Epithelial cell of prostate (primary cell): ENCODE data around the gene AGFG1.

Experiments
- DNase-seq: peaks from one replicate; pipeline ENCODE4 v3.0.0-alpha.2; 2011; ENCODE audit warnings: low read depth, low spot score
- H3K27ac ChIP-seq: fragments of 450-650 bp; 2 replicates; pipeline ENCODE4 v1.5.1; 2017; ENCODE audit warnings: mild to moderate bottlenecking

The AGFG1 gene

DNA sequence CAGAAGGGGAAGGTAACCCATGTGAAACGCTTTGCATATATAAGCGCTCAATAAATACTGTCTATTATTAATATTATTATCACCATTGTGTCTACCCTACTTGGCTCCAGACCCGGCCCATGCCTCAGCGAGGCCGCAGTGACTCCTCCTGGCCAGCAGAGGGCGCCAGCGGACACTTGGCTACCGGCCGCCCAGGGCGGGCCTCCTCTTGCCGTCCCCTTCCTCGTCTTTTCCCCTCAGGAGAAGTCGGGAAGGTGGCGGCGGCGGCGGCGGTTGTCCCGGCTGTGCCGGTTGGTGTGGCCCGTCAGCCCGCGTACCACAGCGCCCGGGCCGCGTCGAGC, at the start of gene AGFG1:
AGFG1 (plus strand) TSS at position 233 of the 341 bp plus-strand sequence. CDS start 266 bp downstream, outside the sequence.
- DNase-seq, result no peak
- H3K27ac ChIP-seq, result peak within 1 kb of the TSS; percentile 72

- H3K27ac ChIP-seq, result no peak overlapping the region
- DNase-seq, result no peak
Measured at GRCh38 chr2:227423656-227424499, 48.1 kb upstream of the AGFG1 start.

GRCh38 chr2:227428731-227429285, 43.1 kb upstream of the AGFG1 start:
- no peak for DNase-seq
- no peak overlapping the region for H3K27ac ChIP-seq

DNA sequence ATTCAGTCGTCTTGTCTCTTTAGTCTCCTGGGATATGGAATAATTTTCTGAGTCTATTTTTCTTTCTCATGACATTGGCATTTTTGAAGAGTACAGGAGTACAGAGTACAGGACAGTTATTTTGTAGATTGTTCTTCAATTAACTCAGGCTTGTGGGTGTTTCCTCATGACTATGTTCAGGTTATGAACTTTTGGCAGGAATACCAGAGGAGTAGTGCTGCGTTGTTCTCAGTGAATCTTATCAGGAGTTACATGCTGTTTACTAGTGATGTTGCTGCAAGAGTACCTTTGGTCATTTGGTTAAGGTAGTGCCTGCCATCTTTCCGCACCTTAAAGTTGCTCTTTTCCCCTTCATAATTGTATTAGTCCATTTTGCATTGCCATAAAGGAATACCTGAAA, 41.3 kb upstream of the AGFG1 start:
- H3K27ac ChIP-seq, result no peak overlapping the region
- no peak for DNase-seq

DNA sequence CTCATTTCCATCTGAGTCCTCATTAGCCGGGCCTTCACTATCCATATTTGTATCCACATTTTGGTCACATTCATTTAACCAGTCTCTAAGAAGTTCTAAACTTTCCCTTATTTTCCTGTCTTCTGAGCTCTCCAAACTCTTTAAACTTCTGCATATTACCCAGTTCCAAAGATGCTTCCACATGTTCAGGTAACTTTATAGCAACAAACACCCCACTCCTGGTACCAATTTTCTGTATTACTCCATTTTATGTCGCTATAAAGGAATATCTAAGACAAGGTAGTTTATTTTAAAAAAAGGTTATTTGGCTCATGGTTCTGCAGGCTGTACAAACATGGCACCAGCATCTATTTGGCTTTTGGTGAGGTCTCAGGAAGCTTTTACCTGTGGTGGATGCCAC, 38.8 kb upstream of the AGFG1 start:
- no peak for DNase-seq

DNA sequence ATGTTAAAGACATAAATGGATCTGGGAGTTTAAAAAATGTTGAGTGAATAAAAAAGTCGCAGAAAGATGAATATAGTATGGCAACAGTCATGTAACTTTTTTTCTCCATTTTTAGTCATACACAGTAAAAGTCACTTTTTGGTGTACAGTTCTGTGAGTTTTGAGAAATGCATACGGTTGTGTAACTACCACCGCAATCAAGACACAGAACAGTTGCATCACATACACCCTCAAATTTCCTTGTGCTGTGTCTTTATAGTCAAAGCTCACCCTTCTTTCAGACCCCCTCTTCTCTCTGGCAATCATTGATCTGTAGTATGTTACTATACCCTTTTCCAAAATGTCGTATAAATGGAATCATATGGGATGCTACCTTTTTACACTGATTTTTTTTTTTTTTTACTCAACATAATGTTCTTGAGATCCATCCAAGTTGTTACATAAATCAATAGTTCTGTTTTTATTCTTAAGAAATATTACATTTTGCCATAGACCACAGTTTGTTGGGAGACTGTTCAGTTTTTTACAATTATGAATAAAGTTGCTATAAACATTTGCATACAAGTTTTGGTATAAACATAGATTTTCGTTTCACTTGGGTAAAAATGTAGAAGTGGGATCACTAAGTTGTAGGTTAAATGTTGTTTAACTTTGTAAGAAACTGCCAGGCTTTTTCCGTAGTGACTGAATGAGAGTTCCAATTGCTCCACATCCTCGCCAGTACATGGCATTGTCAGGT, 35.4 kb upstream of the AGFG1 start:
- no peak for DNase-seq

More for the DNA sequence above, 38.8 kb upstream of the AGFG1 start:
- no peak overlapping the region for H3K27ac ChIP-seq

DNA sequence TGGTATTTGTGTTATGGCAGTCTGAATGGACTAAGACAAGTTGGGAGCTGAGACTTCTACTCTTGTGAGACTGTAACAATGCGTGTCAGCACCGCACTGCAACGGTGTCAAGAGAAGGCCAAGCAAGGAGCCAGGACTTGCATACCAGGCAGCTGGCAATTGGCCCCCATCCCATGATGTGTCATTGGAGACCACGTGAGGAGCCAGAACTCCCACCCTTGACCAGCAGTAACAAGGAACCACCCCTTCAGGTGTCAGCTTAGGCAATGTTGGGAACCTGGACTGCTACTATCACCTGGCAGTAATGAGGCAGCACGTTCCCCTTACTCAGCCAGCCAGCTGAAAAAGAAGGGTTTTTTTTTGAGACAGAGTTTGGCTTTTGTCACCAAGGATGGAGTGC, 32.7 kb upstream of the AGFG1 start:
- H3K27ac ChIP-seq, result no peak overlapping the region
- DNase-seq, result no peak

More for the DNA sequence above, 35.4 kb upstream of the AGFG1 start:
- no peak overlapping the region for H3K27ac ChIP-seq

GRCh38 chr2:227442639-227443038, 29.3 kb upstream of the AGFG1 start:
- no peak overlapping the region for H3K27ac ChIP-seq
- DNase-seq, result no peak

DNA sequence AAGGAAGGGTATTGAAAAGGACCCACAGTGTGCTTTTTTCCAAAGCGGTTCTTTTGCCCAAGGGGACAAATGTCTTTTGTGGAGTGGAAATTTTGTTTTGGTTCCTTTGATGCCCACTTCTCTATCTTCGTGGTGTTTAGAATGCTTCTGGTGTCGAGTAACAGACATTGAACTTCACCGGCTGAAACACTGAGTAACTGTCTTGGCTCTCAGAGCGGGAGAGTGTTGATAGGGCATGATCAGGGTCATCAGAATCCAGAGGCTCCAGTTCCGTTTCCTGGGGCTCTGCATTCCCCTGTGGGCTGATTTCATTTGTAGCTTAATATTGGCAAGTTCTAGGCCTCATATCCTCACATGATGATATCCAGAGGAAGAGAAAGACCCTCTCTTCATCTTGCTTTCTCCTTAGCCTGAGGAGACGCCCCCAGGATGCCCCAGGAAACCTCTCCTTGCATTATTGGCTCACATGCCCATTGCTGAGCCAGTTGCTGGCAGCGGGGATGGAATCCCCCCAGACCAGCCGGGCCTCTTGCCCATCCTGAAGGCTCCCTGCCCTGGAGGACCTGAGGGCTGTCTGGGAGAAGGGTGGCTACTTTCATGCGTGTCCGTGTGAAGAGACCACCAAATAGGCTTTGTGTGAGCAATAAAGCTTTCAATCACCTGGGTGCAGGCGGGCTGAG, 27.9 kb upstream of the AGFG1 start:
- H3K27ac ChIP-seq, result no peak overlapping the region
- DNase-seq, result no peak

DNA sequence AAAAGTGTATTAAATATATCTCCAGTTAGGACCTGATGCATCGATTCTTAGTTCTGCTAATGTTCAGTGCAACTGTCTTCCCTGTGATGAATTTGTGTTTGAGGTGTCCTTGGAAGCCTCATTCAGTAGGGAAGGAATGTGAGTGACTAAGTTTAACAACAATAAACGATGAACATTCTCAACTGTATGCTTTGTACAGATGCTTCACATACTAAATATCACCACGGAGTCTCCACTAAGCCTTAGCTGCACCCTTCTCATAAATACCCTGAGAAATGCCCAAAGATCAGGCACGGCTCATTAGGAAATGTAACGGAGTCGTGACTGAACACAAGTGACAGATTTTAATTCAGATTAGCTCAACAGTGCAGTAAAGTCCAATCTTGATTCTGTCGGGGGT, 24.4 kb upstream of the AGFG1 start:
- no peak overlapping the region for H3K27ac ChIP-seq
- DNase-seq, result no peak

- DNase-seq, result no peak
- H3K27ac ChIP-seq, result no peak overlapping the region
Measured at GRCh38 chr2:227450311-227450841, 21.6 kb upstream of the AGFG1 start.

- DNase-seq, result no peak
- H3K27ac ChIP-seq, result no peak overlapping the region
Measured at GRCh38 chr2:227450926-227451654, 20.9 kb upstream of the AGFG1 start.

- no peak for DNase-seq
Measured at GRCh38 chr2:227451655-227451992, 20.3 kb upstream of the AGFG1 start.

GRCh38 chr2:227453810-227454209, 18.1 kb upstream of the AGFG1 start:
- no peak overlapping the region for H3K27ac ChIP-seq
- no peak for DNase-seq

More at GRCh38 chr2:227451655-227451992, 20.3 kb upstream of the AGFG1 start:
- H3K27ac ChIP-seq, result no peak overlapping the region

DNA sequence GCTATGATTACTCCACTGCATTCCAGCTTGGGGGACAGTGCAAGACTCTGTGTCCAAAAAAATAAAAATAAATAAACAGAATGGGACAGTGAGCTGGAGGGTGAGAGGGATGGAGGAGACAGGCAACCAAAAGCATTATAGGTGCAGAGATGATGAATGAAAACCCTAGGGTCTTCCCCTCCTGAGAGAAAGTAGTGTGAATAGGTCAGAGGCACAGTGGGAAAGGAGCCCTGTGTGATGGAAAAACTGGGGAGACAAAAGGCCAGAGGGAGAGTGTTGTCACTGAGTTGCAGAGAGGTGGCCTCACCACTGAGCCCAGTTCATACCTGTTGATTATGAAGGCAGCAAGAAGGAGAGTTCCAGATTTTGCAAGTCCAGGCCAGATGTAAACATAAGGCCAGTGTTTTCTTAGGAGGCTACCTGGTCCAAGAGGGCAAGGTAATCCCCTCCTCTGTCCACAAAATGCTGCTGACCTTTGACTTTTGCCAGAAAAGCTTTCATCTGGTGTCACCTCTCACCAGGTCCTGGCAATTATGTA, 17.6 kb upstream of the AGFG1 start:
- no peak overlapping the region for H3K27ac ChIP-seq

GRCh38 chr2:227455200-227455599, 16.8 kb upstream of the AGFG1 start:
- H3K27ac ChIP-seq, result no peak overlapping the region
- DNase-seq, result no peak

More for the DNA sequence above, 17.6 kb upstream of the AGFG1 start:
- DNase-seq, result no peak

GRCh38 chr2:227456102-227456501, 15.9 kb upstream of the AGFG1 start:
- no peak overlapping the region for H3K27ac ChIP-seq
- no peak for DNase-seq

DNA sequence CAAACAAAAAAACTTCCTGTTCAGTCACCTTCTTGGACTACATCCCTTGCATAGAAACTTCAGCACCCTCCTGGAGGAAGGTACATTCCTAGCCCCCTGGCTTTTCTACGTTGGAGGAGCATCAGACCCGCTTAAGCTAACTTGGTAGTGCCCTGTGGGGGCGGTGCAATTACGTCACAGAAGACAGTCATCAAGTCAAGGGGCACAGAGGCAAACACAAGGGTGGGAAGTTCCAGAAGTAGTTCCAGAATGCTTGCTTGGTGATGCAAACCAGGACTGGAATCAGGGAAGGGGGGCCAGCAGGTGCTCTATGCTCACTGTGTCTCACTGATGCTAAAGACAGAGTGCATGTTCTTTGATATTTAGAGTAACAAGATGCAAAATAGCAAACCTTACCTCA, 15.2 kb upstream of the AGFG1 start:
- no peak for DNase-seq
- H3K27ac ChIP-seq, result no peak overlapping the region

DNA sequence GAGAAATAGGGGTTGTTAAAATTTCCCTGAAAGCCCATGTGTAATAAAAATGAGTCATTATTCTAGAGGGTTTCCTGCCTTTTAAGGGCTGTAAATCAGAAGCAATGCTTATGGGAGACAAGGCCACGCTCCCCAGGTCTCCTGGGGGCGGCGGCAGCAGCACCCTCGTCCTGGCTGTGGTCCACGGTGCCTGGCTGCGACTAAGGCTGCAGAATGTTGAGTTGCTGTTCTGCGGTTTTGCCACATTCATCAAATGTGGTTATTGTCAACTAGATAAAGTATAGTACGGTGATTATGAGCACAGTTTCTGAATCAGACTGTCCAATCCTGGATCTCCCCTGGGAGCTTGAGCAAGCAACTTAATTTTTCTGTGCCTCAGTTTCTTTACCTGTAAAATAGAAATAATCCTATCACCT, 11.9 kb upstream of the AGFG1 start:
- no peak overlapping the region for H3K27ac ChIP-seq
- no peak for DNase-seq

DNA sequence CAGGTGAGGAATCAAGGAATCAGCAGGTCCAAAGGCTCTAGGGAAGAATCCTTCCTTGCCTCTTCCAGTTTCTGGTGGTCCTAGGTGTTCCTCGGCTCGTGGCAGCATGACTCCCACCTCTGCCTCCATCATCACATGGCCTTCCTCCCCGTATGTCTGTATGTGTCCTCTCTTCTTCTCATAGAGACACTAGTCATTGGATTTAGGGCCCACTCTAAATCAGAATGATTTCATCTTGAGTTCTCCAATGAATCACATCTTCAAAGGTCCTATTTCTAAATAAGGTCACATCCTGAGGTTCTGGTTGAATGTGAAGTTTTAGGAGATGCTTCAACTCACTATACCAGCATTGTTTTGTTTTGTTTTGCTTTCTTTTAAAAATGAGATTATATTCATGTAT, 11.1 kb upstream of the AGFG1 start:
- H3K27ac ChIP-seq, result no peak overlapping the region
- no peak for DNase-seq
